HG02973 (cell line): ENCODE results near the gene FAHD2A.
A peak's percentile ranks its signal among the peaks of the same experiment; 100 is the strongest.
"Not testable (repeated sequence)": the region's sequence is repeated elsewhere in the genome, so short reads cannot be mapped to it uniquely, and the experiment has no call there.

Source experiments
- ATAC-seq: cut with Tn5 transposase; IDR thresholded peaks from one replicate; pipeline ENCODE4 v1.9.1; 2021; ENCODE audit warnings: moderate library complexity; ENCODE audit not compliant: unreplicated experiment

Gene FAHD2A

DNA sequence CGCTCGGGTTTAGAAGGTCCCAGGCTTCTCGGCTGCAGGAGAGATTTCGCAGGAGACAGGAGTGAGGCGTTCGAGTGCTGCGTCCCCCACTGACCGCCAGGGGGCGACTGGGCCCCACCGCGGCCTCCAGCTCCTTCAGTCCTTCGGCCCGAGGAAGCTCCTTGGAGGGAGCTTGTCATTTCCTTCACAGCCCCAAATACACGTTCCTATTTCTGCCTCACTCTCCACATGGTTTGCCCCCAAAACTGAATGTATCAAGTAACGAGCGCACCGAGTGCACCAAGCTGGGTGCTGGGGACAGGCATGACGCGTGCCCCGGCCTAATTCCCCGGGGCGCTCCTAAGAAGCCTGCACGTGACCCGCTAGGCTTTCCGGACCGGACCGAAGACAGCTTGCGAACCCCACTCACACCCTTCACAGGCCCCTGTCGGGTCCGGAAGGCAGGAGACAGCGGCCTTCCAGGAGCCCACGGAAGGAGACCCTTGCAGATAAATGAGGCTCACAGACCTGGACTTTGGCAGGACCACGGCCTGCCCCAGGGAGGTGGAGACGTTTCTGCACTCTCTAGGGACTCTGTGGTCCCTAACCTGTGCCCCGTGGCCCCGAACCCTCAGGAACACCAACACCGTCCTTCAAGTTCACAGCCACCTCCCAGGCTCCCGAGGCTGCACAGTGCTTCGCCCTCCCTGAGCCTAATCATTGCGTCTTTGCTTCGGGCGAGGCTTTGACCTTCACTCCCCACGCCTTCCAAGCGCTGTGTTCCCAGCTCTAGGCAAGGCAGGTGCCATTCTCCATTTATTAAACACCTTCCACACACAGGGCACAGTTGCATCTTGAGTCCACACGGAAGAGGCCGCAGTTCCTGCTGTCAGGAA is 13.0 kb upstream of the FAHD2A start:
- ATAC-seq = no peak

- ATAC-seq = no peak
Measured at GRCh38 chr2:95390272-95390880, 12.1 kb upstream of the FAHD2A start.

GRCh38 chr2:95390881-95391321 is 11.6 kb upstream of the FAHD2A start:
- ATAC-seq = no peak

GRCh38 chr2:95391641-95392310 is 10.7 kb upstream of the FAHD2A start:
- ATAC-seq = no peak

DNA sequence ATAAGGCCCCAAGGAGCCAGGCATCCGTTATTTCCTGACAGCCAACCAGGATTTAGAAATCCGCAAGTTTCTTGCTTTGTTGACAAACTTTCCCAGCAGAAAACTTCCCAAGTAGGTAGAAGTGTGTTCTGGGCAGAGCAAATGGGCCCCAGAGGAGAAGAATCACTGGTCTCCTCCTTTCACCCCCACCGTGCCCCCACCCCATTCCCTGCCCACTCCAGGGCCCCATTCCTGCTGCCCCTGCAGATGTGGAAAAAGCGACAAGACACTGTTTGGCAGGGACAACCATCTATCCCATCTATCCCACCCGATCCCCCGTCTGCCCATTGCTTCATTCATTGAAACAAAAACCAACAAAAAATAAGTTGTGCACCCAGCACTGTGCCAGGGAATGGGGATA is 10.2 kb upstream of the FAHD2A start:
- ATAC-seq = no peak

GRCh38 chr2:95392730-95393455 is 9.6 kb upstream of the FAHD2A start:
- ATAC-seq = no peak

- no peak for ATAC-seq
Measured at GRCh38 chr2:95393901-95394300, 8.6 kb upstream of the FAHD2A start.

DNA sequence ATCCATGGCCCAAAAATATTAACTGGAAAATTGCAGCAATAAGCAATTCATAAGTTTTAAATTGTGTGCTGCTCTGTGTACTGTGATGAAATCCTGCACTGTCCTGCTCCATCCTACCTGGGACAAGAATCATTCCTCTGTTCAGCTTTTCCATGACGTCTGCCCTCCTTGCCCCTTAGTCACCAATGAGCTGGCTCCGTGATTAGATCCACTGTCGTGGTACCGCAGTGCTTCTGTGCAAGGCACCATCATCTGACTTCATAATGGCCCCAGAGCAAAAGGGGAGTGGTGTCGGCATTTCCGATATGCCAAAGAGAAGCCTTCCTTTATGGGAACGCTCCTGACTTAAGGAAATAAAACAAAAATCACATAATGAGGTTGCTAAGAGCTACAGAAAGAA is 3.4 kb upstream of the FAHD2A start:
- no peak for ATAC-seq

DNA sequence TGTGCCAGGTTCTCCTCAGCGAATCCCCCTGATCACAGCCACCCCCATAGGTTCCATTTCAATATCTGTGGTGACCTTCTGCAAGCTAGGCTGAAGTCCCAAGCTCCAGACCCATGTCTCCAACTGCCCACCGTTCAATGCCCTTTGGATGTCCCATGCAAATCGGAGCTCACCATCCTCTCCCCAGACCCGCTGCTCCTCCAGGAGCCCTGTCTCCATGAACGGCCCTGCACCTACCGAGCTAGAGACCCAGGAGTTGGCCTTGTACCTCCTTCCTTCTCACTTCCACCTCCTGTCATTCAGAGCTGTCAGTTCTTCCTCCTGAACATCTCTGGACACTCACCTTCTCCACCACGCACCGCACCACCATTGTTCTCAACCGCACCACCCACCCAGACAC is 1.0 kb upstream of the FAHD2A start:
- ATAC-seq = no peak

GRCh38 chr2:95402004-95402369 is 521 bp upstream of the FAHD2A start:
- ATAC-seq = peak; percentile 12

GRCh38 chr2:95403204-95403721 is 755 bp downstream of the FAHD2A start:
- not testable (repeated sequence) for ATAC-seq

GRCh38 chr2:95403824-95404223 is 1.3 kb downstream of the FAHD2A start:
- not testable (repeated sequence) for ATAC-seq

GRCh38 chr2:95404676-95405075 is 2.2 kb downstream of the FAHD2A start:
- ATAC-seq = not testable (repeated sequence)

- ATAC-seq = not testable (repeated sequence)
Measured at GRCh38 chr2:95411239-95411638, 8.7 kb downstream of the FAHD2A start.

DNA sequence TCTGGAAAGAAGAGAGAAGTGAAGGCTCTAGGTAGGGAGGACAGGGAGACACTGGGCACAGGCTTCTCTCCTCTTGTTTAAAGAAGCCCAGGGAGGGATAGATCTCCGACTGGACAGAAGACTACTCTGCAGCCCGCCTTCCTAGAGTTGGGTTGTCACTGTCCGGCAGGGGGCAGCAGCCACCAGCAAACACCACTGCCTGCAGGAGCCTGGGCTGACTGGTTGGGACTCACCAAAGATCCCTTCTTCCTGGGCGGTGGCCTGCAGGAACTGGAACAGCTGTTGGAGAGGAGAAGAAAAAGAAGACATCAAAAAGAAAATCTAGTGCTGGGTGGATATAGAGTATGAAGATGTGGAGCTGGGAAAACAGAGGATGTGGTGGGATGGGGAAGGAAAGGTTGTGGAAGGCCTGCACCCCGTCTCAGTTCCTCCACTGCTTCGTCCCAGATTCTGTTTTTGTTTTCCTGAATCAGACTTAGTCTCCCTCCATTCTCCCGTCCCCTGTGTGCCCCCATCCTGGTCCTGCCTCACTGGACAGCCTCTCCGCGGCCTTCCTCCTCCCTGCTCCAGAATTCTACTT is 11.6 kb downstream of the FAHD2A start:
- ATAC-seq = not testable (repeated sequence)

DNA sequence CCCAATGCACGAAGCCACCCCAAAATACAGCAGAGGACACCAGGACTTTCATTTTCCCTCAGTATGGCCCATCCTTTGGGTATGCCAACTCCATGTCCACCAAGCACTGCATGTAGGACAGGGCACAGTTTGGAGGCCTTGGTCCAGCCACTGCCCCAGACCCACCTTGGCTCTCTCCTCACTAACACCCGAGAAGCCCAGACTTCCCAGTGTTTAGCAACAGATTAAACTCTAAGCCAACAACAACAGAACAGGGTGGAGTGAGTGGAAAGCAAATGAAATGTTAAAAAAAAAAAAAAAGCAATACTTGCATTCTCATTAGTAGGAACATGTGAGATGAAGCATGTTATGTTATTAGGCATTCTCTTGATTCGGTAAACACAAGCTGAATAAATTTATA is 12.6 kb downstream of the FAHD2A start:
- ATAC-seq = not testable (repeated sequence)

DNA sequence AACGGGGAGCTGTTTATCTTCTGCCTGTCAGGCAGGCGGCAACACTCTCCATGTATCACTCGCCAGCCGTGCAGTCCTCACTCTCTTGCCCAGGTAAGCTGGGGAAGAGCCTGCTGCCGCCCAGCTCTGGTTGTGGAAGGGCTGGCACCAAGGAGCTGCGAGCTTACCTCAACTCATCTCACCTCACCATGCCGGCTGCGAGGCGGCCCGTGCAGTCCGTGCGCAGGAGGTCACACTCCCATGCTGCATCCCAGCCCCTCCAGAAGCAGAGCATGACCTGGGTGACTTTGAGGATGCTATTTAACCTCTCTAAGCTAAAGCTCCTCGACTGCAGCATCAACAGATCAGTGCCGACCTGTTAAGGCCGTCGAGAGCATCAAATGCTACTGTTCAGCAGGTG is 13.1 kb downstream of the FAHD2A start:
- not testable (repeated sequence) for ATAC-seq

- ATAC-seq = not testable (repeated sequence)
Measured at GRCh38 chr2:95427196-95427867, 24.8 kb downstream of the FAHD2A start.

- ATAC-seq = not testable (repeated sequence)
Measured at GRCh38 chr2:95429748-95430467, 27.4 kb downstream of the FAHD2A start.
